Neural cell (in vitro differentiated cells): ENCODE data around the gene METTL26. TPM values are rescaled to one million over a fixed set of nuclear protein-coding genes. Genes with fewer than 3 reads are reported as not detected.

ENCODE experiments used
- H2AFZ ChIP-seq: fragments of 200-600, 300-800 bp; sonication (generic), shearing (Covaris generic); 2 replicates; pipeline ENCODE4 v1.6.0; 2014; ENCODE audit warnings: low read depth, mild to moderate bottlenecking, antibody characterized with exemption, low read length, moderate library complexity
- H3F3A ChIP-seq: fragments of 200-600 bp; shearing (Covaris generic); 2 replicates; pipeline ENCODE4 v1.6.1; 2016; ENCODE audit warnings: mild to moderate bottlenecking, moderate library complexity, mixed read lengths, antibody characterized with exemption, low read length; ENCODE audit not compliant: insufficient read depth, poor library complexity, severe bottlenecking
- H3K27ac ChIP-seq: fragments of 200-600, 300-800 bp; sonication (generic), shearing (Covaris generic); 2 replicates; pipeline ENCODE4 v1.5.1; 2014; ENCODE audit warnings: mild to moderate bottlenecking, low read length, moderate library complexity
- H3K27me3 ChIP-seq: fragments of 300-800, 200-600 bp; sonication (generic), shearing (Covaris generic); 2 replicates; pipeline ENCODE4 v1.6.0; 2014; ENCODE audit warnings: mild to moderate bottlenecking, low read depth, low read length, moderate library complexity; ENCODE audit not compliant: insufficient read depth
- H3K36me3 ChIP-seq: fragments of 300-800, 200-600 bp; sonication (generic), shearing (Covaris generic); 2 replicates; pipeline ENCODE4 v1.5.1; 2014; ENCODE audit warnings: mild to moderate bottlenecking, antibody characterized with exemption, low read length, moderate library complexity; ENCODE audit not compliant: insufficient read depth
- H3K4me2 ChIP-seq: fragments of 300-800, 200-600 bp; sonication (generic), shearing (Covaris generic); 2 replicates; pipeline ENCODE4 v1.6.0; 2014; ENCODE audit warnings: mild to moderate bottlenecking, low read length
- H3K4me3 ChIP-seq: fragments of 300-800, 200-600 bp; sonication (generic), shearing (Covaris generic); 2 replicates; pipeline ENCODE4 v1.5.1; 2014; ENCODE audit warnings: mild to moderate bottlenecking, low read length, moderate library complexity
- H3K79me2 ChIP-seq: fragments of 200-600 bp; shearing (Covaris generic); replicated peaks from 2 replicates; pipeline ENCODE4 v1.6.0; 2014; ENCODE audit warnings: mild to moderate bottlenecking, low read length, moderate library complexity; ENCODE audit not compliant: insufficient read depth
- H3K9ac ChIP-seq: fragments of 300-800, 200-600 bp; sonication (generic), shearing (Covaris generic); 2 replicates; pipeline ENCODE4 v1.6.1; 2016; ENCODE audit warnings: mild to moderate bottlenecking, low read length, mixed read lengths
- H3K9me2 ChIP-seq: fragments of 200-600 bp; shearing (Covaris generic); 2 replicates; pipeline ENCODE4 v1.6.1; 2016; ENCODE audit warnings: mild to moderate bottlenecking, low read length, mixed read lengths; ENCODE audit not compliant: insufficient read depth
- H3K9me3 ChIP-seq: fragments of 200-600, 300-800 bp; sonication (generic), shearing (Covaris generic); 2 replicates; pipeline ENCODE4 v1.6.1; 2016; ENCODE audit warnings: mild to moderate bottlenecking, mixed run types, low read length, moderate library complexity, mixed read lengths
- H4K20me1 ChIP-seq: fragments of 200-600 bp; shearing (Covaris generic); 2 replicates; pipeline ENCODE4 v1.6.1; 2016; ENCODE audit warnings: mild to moderate bottlenecking, mixed run types; ENCODE audit not compliant: insufficient read depth
- EP300 ChIP-seq: fragments of 450-650 bp; conservative IDR thresholded peaks from 2 replicates; pipeline ENCODE4 v1.6.1; 2014; ENCODE audit warnings: antibody characterized with exemption, mild to moderate bottlenecking, moderate library complexity; ENCODE audit not compliant: poor library complexity, severe bottlenecking
- POLR2AphosphoS5 ChIP-seq: IDR thresholded peaks from 2 replicates; pipeline ENCODE4 v1.6.1; 2012
- polyA plus RNA-seq: library from polyadenylated mRNA; depleted of rRNA; stranded (reverse); fragments of >200 nt; gene quantifications from 2 replicates; pipeline ENCODE4 v1.2.3, GENCODE V29; 2014

The METTL26 gene
- polyA plus RNA-seq, 1 donor from 2014 or later = 127 TPM

- TF ChIP-seq POLR2AphosphoS5 = no peak
- TF ChIP-seq EP300 = no peak
- no peaks in the 10 kb centered on the region for H3K9me3 ChIP-seq
- H3F3A ChIP-seq = no peaks in the 10 kb centered on the region
- no peak overlapping the region for H3K4me2 ChIP-seq
- H3K9me2 ChIP-seq = no peaks in the 10 kb centered on the region
- H3K36me3 ChIP-seq = no peaks in the 10 kb centered on the region
- no peak overlapping the region for H3K9ac ChIP-seq
- H4K20me1 ChIP-seq = no peaks in the 10 kb centered on the region
- no peak overlapping the region for H2AFZ ChIP-seq
- H3K27ac ChIP-seq = no peak overlapping the region
- no peak overlapping the region for H3K4me3 ChIP-seq
- H3K79me2 ChIP-seq = peaks cover under 1% of the 10 kb centered on the region
- H3K27me3 ChIP-seq = no peaks in the 10 kb centered on the region
Observed at GRCh38 chr16:585351-585750, 50.8 kb downstream of the METTL26 start.

Other genes with a start within 250 kb of the METTL26 start
- gene NME4, start 239.1 kb downstream of the METTL26 start, polyA plus RNA-seq = 63.4 and 65.2 TPM in 2 replicates
- 58.8 and 71.8 TPM in 2 replicates for gene DECR2, start 234.4 kb downstream of the METTL26 start, polyA plus RNA-seq
- 55.0 and 60.4 TPM in 2 replicates for gene RAB11FIP3, start 210.7 kb downstream of the METTL26 start, polyA plus RNA-seq
- gene CAPN15, start 108.6 kb downstream of the METTL26 start, polyA plus RNA-seq = 11.5 and 15.6 TPM in 2 replicates
- not detected in 2 replicates for gene PRR35, start 75.9 kb downstream of the METTL26 start, polyA plus RNA-seq
- gene NHLRC4, start 69.3 kb downstream of the METTL26 start, polyA plus RNA-seq = not detected in 2 replicates
- 69.2 and 78.8 TPM in 2 replicates for gene PIGQ, start 66.3 kb downstream of the METTL26 start, polyA plus RNA-seq
- 40.7 and 44.5 TPM in 2 replicates for gene RAB40C, start 46.2 kb downstream of the METTL26 start, polyA plus RNA-seq
- gene WFIKKN1, start 5.3 kb downstream of the METTL26 start, polyA plus RNA-seq = 0.43 and 1.1 TPM in 2 replicates
- gene MCRIP2, start 5.5 kb upstream of the METTL26 start, polyA plus RNA-seq = 29.1 and 54.1 TPM in 2 replicates
- 30.0 and 32.1 TPM in 2 replicates for gene WDR90, start 13.1 kb upstream of the METTL26 start, polyA plus RNA-seq
- 132 and 192 TPM in 2 replicates for gene RHOT2, start 31.8 kb upstream of the METTL26 start, polyA plus RNA-seq
- 7.2 and 10.8 TPM in 2 replicates for gene RHBDL1, start 39.4 kb upstream of the METTL26 start, polyA plus RNA-seq
- gene STUB1, start 44.1 kb upstream of the METTL26 start, polyA plus RNA-seq = 120 and 151 TPM in 2 replicates
- 44.7 and 51.6 TPM in 2 replicates for gene JMJD8, start 48.0 kb upstream of the METTL26 start, polyA plus RNA-seq
- gene WDR24, start 54.1 kb upstream of the METTL26 start, polyA plus RNA-seq = 23.0 and 28.8 TPM in 2 replicates
- gene FBXL16, start 69.5 kb upstream of the METTL26 start, polyA plus RNA-seq = 3.4 and 6.1 TPM in 2 replicates
- gene METRN, start 78.8 kb upstream of the METTL26 start, polyA plus RNA-seq = 37.6 and 56.1 TPM in 2 replicates
- 73.4 and 98.7 TPM in 2 replicates for gene ANTKMT, start 84.8 kb upstream of the METTL26 start, polyA plus RNA-seq
- gene CCDC78, start 90.1 kb upstream of the METTL26 start, polyA plus RNA-seq = 8.8 and 10.7 TPM in 2 replicates
- gene HAGHL, start 90.8 kb upstream of the METTL26 start, polyA plus RNA-seq = 28.3 and 37.6 TPM in 2 replicates
- gene CIAO3, start 104.7 kb upstream of the METTL26 start, polyA plus RNA-seq = 57.8 and 62.4 TPM in 2 replicates
- 0.40 and 0.63 TPM in 2 replicates for gene MSLN, start 124.4 kb upstream of the METTL26 start, polyA plus RNA-seq
- gene RPUSD1, start 152.1 kb upstream of the METTL26 start, polyA plus RNA-seq = 42.4 and 44.8 TPM in 2 replicates
- 25.7 and 31.2 TPM in 2 replicates for gene CHTF18, start 152.3 kb upstream of the METTL26 start, polyA plus RNA-seq
- not detected in 2 replicates for gene GNG13, start 164.4 kb upstream of the METTL26 start, polyA plus RNA-seq